Activated naive CD8-positive, alpha-beta T cell treated with anti-CD3 and anti-CD28 coated beads, Interleukin-2, amount 10 ng/mL, durations not matched to agents 7 days and 5 days (primary cell): Measurements from ENCODE around the gene GSG1L2. TPM values are rescaled to one million over a fixed set of nuclear protein-coding genes. Genes with fewer than 3 reads are reported as not detected.
"Not testable (repeated sequence)": the region's sequence is repeated elsewhere in the genome, so short reads cannot be mapped to it uniquely, and the experiment has no call there.

Experiments
- ATAC-seq: fragments of 150-1000 bp; cut with Tn5 transposase; one replicate; pipeline ENCODE4 v1.10.0; 2021; ENCODE audit warnings: low read depth, moderate library complexity
- POLR2A ChIA-PET: fragments of 350-600 bp; sonication (Branson Sonifier 250); formaldehyde crosslinking; loops from one replicate; lab custom pipeline; 2021; ENCODE audit warnings: antibody characterized with exemption; lab: Charles Lee
- DNase-seq: peaks from one replicate; pipeline ENCODE4 v3.0.0; 2021
- H3K27ac Mint-ChIP-seq: one replicate; pipeline ENCODE4 v1.8.0; 2022; ENCODE audit warnings: mild to moderate bottlenecking, mixed read lengths
- H3K27me3 Mint-ChIP-seq: one replicate; pipeline ENCODE4 v1.8.0; 2022; ENCODE audit warnings: mild to moderate bottlenecking, moderate library complexity, mixed read lengths
- H3K36me3 Mint-ChIP-seq: one replicate; pipeline ENCODE4 v1.8.0; 2021; ENCODE audit warnings: mild to moderate bottlenecking, mixed read lengths
- H3K4me1 Mint-ChIP-seq: one replicate; pipeline ENCODE4 v1.8.0; 2021; ENCODE audit warnings: mixed read lengths
- H3K4me3 Mint-ChIP-seq: one replicate; pipeline ENCODE4 v1.8.0; 2022; ENCODE audit warnings: mild to moderate bottlenecking, moderate library complexity, mixed read lengths
- H3K9me3 Mint-ChIP-seq: one replicate; pipeline ENCODE4 v1.8.0; 2021; ENCODE audit warnings: mixed read lengths
- total RNA-seq, 2 experiments: library from RNA; stranded (reverse); gene quantifications; one replicate each; pipeline ENCODE4 v1.2.3, GENCODE V29; 2021

Gene GSG1L2
- total RNA-seq, 2 experiments from 2014 or later = not detected

- no peaks in the 10 kb centered on the region for H3K4me1 Mint-ChIP-seq
- H3K27me3 Mint-ChIP-seq = no peaks in the 10 kb centered on the region
- H3K27ac Mint-ChIP-seq = no peak within 1 kb of the TSS
- POLR2A ChIA-PET = no interaction called here
- ATAC-seq (no peak), DNase-seq (no peak)
- H3K9me3 Mint-ChIP-seq = no peaks in the 10 kb centered on the region
- no peaks in the 10 kb centered on the region for H3K36me3 Mint-ChIP-seq
- no peak within 1 kb of the TSS for H3K4me3 Mint-ChIP-seq
Measured at GRCh38 chr17:9790889-9791876, 30.7 kb downstream of the GSG1L2 start, which contains the start of gene DHRS7C. DHRS7C (minus strand) TSS chr17:9791592; CDS start chr17:9791284, 308 bp downstream.

GRCh38 chr17:9790316-9790715 lies 31.6 kb downstream of the GSG1L2 start:
- no peaks in the 10 kb centered on the region for H3K27me3 Mint-ChIP-seq
- H3K4me3 Mint-ChIP-seq = no peak overlapping the region
- no peaks in the 10 kb centered on the region for H3K4me1 Mint-ChIP-seq
- H3K9me3 Mint-ChIP-seq = no peaks in the 10 kb centered on the region
- H3K36me3 Mint-ChIP-seq = no peaks in the 10 kb centered on the region
- no peak for DNase-seq
- no peak overlapping the region for H3K27ac Mint-ChIP-seq
- POLR2A ChIA-PET = no interaction called here
- no peak for ATAC-seq

- POLR2A ChIA-PET = no interaction called here
- Mint-ChIP-seq H3K4me3 (no peak overlapping the region), H3K27me3 (no peaks in the 10 kb centered on the region), H3K4me1 (no peaks in the 10 kb centered on the region), H3K27ac (no peak overlapping the region), H3K36me3 (no peaks in the 10 kb centered on the region), H3K9me3 (no peaks in the 10 kb centered on the region)
- DNase-seq (no peak), ATAC-seq (no peak)
Measured at GRCh38 chr17:9788601-9789000, 33.3 kb downstream of the GSG1L2 start.

- H3K4me3 Mint-ChIP-seq = no peak overlapping the region
- no peaks in the 10 kb centered on the region for H3K9me3 Mint-ChIP-seq
- no peak overlapping the region for H3K27ac Mint-ChIP-seq
- H3K4me1 Mint-ChIP-seq = no peaks in the 10 kb centered on the region
- H3K27me3 Mint-ChIP-seq = no peaks in the 10 kb centered on the region
- H3K36me3 Mint-ChIP-seq = no peaks in the 10 kb centered on the region
- DNase-seq (no peak), ATAC-seq (no peak)
- POLR2A ChIA-PET = no interaction called here
Measured at GRCh38 chr17:9784544-9784943, 37.3 kb downstream of the GSG1L2 start.

GRCh38 chr17:9783465-9783864 lies 38.4 kb downstream of the GSG1L2 start:
- H3K9me3 Mint-ChIP-seq, POLR2A ChIA-PET, H3K27ac Mint-ChIP-seq, H3K36me3 Mint-ChIP-seq, ATAC-seq, H3K4me1 Mint-ChIP-seq, DNase-seq, H3K4me3 Mint-ChIP-seq, H3K27me3 Mint-ChIP-seq: not testable (repeated sequence)

- H3K36me3 Mint-ChIP-seq = no peaks in the 10 kb centered on the region
- no peaks in the 10 kb centered on the region for H3K4me1 Mint-ChIP-seq
- H3K9me3 Mint-ChIP-seq = no peaks in the 10 kb centered on the region
- DNase-seq = no peak
- ATAC-seq = no peak
- no peaks in the 10 kb centered on the region for H3K27me3 Mint-ChIP-seq
- no peak overlapping the region for H3K4me3 Mint-ChIP-seq
- H3K27ac Mint-ChIP-seq = no peak overlapping the region
- POLR2A ChIA-PET = no interaction called here
Measured at GRCh38 chr17:9783050-9783449, 38.8 kb downstream of the GSG1L2 start.

GRCh38 chr17:9780552-9780951 lies 41.3 kb downstream of the GSG1L2 start:
- Mint-ChIP-seq H3K36me3 (no peaks in the 10 kb centered on the region), H3K9me3 (no peaks in the 10 kb centered on the region), H3K4me3 (no peak overlapping the region), H3K4me1 (no peaks in the 10 kb centered on the region), H3K27ac (no peak overlapping the region), H3K27me3 (no peaks in the 10 kb centered on the region)
- ATAC-seq = no peak
- no peak for DNase-seq
- POLR2A ChIA-PET = no interaction called here

GRCh38 chr17:9776911-9777310 lies 45.0 kb downstream of the GSG1L2 start:
- H3K4me1 Mint-ChIP-seq = no peaks in the 10 kb centered on the region
- POLR2A ChIA-PET = no interaction called here

GRCh38 chr17:9772658-9773057 lies 49.2 kb downstream of the GSG1L2 start:
- H3K4me3 Mint-ChIP-seq = no peak overlapping the region
- no peaks in the 10 kb centered on the region for H3K4me1 Mint-ChIP-seq
- POLR2A ChIA-PET = no interaction called here
- no peak overlapping the region for H3K27ac Mint-ChIP-seq
- no peaks in the 10 kb centered on the region for H3K36me3 Mint-ChIP-seq
- no peak for DNase-seq
- H3K9me3 Mint-ChIP-seq = no peaks in the 10 kb centered on the region
- no peak for ATAC-seq
- no peaks in the 10 kb centered on the region for H3K27me3 Mint-ChIP-seq

More at GRCh38 chr17:9776911-9777310, 45.0 kb downstream of the GSG1L2 start:
- Mint-ChIP-seq H3K36me3 (no peaks in the 10 kb centered on the region), H3K27ac (no peak overlapping the region), H3K27me3 (no peaks in the 10 kb centered on the region), H3K9me3 (no peaks in the 10 kb centered on the region), H3K4me3 (no peak overlapping the region)
- no peak for DNase-seq
- no peak for ATAC-seq

- H3K4me1 Mint-ChIP-seq = no peaks in the 10 kb centered on the region
- DNase-seq (no peak), ATAC-seq (no peak)
- H3K27ac Mint-ChIP-seq = no peak overlapping the region
- no peaks in the 10 kb centered on the region for H3K9me3 Mint-ChIP-seq
- POLR2A ChIA-PET = no interaction called here
- H3K36me3 Mint-ChIP-seq = no peaks in the 10 kb centered on the region
- peaks cover 3% of the 10 kb centered on the region for H3K27me3 Mint-ChIP-seq
- H3K4me3 Mint-ChIP-seq = no peak overlapping the region
Measured at GRCh38 chr17:9771465-9771864, 50.4 kb downstream of the GSG1L2 start.

GRCh38 chr17:9769036-9769695 lies 52.7 kb downstream of the GSG1L2 start:
- ATAC-seq (no peak), DNase-seq (no peak)
- POLR2A ChIA-PET = interaction anchor here (0.5 kb wide), 1 partner anchor 11 kb away, joined by 3 read pairs; no protein-coding TSS in a partner anchor
- Mint-ChIP-seq H3K4me3 (no peak overlapping the region), H3K9me3 (no peaks in the 10 kb centered on the region), H3K27ac (no peak overlapping the region), H3K27me3 (peaks cover 6% of the 10 kb centered on the region), H3K4me1 (no peaks in the 10 kb centered on the region), H3K36me3 (no peaks in the 10 kb centered on the region)

- H3K4me1 Mint-ChIP-seq = no peaks in the 10 kb centered on the region
- DNase-seq (no peak), ATAC-seq (no peak)
- no peaks in the 10 kb centered on the region for H3K9me3 Mint-ChIP-seq
- H3K36me3 Mint-ChIP-seq = no peaks in the 10 kb centered on the region
- H3K27me3 Mint-ChIP-seq = peaks cover 6% of the 10 kb centered on the region
- POLR2A ChIA-PET = interaction anchor here (0.5 kb wide), 1 partner anchor 10 kb away, joined by 3 read pairs; no protein-coding TSS in a partner anchor
- no peak overlapping the region for H3K4me3 Mint-ChIP-seq
- no peak overlapping the region for H3K27ac Mint-ChIP-seq
Measured at GRCh38 chr17:9768381-9768934, 53.4 kb downstream of the GSG1L2 start.

- no peaks in the 10 kb centered on the region for H3K9me3 Mint-ChIP-seq
- H3K27me3 Mint-ChIP-seq = peaks cover 6% of the 10 kb centered on the region
- H3K27ac Mint-ChIP-seq = no peak overlapping the region
- no peak overlapping the region for H3K4me3 Mint-ChIP-seq
- ATAC-seq (no peak), DNase-seq (no peak)
- no peaks in the 10 kb centered on the region for H3K36me3 Mint-ChIP-seq
- H3K4me1 Mint-ChIP-seq = no peaks in the 10 kb centered on the region
- POLR2A ChIA-PET = no interaction called here
Measured at GRCh38 chr17:9767432-9767991, 54.4 kb downstream of the GSG1L2 start.
